GM12875 (cell line): ENCODE measurements around the gene ST3GAL2.

Experiments
- H3K4me3 ChIP-seq: one replicate; pipeline ENCODE4 v1.5.1; 2011; ENCODE audit warnings: low read depth, low read length, control low read depth
- TF ChIP-seq, protein P1 (sequence below): IDR thresholded peaks from 2 replicates; pipeline ENCODE4 v1.5.1; 2011; ENCODE audit warnings: low read depth, mild to moderate bottlenecking, control low read depth, inconsistent platforms, low read length, moderate library complexity, borderline replicate concordance; ENCODE audit not compliant: insufficient read depth

Gene ST3GAL2

DNA sequence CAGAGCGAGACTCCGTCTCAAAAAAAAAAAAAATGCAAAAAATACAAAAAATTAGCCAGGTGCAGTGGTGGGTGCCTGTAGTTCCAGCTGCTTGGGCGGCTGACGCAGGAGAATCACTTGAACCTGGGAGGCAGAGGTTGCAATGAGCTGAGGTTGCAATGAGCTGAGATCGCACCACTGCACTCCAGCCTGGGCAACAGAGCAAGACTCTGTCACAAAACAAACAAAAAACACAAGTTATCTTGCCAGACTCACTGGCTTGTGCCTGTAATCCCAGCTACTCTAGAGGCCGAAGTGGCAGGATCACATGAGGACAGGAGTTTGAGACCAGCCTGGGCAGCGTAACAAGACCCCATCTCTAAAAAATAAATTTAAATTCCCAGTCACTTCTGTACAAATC lies 3.4 kb upstream of the ST3GAL2 start:
- TF ChIP-seq, protein P1, sequence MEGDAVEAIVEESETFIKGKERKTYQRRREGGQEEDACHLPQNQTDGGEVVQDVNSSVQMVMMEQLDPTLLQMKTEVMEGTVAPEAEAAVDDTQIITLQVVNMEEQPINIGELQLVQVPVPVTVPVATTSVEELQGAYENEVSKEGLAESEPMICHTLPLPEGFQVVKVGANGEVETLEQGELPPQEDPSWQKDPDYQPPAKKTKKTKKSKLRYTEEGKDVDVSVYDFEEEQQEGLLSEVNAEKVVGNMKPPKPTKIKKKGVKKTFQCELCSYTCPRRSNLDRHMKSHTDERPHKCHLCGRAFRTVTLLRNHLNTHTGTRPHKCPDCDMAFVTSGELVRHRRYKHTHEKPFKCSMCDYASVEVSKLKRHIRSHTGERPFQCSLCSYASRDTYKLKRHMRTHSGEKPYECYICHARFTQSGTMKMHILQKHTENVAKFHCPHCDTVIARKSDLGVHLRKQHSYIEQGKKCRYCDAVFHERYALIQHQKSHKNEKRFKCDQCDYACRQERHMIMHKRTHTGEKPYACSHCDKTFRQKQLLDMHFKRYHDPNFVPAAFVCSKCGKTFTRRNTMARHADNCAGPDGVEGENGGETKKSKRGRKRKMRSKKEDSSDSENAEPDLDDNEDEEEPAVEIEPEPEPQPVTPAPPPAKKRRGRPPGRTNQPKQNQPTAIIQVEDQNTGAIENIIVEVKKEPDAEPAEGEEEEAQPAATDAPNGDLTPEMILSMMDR = no peak
- H3K4me3 ChIP-seq = no peak overlapping the region

DNA sequence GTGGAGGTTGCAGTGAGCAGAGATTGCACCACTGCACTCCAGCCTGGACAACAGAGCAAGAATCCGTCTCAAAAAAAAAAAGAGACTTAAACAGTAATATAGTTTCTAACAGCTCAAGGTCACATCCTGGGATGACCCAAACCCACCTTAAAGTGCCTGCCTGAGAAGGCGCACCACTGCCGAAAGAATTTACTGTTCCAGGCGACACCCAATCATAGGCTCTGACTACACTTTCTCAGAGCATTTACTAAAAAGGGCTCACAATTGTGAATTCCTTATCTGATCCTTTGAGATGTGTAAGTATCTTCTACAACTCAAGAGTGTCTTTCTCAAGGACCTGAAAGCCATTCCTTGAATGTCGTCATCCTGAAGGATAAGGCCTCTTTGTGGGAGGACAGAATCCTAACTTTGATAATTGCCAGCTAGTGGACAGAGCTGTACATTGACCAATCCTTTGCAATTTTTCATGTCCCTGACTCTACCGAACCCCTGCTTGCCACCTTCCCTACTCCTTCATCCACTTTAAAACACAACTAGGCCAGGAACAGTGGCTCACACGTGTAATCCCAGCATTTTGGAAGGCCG lies 2.6 kb upstream of the ST3GAL2 start:
- TF ChIP-seq, protein P1 = no peak
- H3K4me3 ChIP-seq = no peak overlapping the region

GRCh38 chr16:70440009-70440692 lies 1.3 kb upstream of the ST3GAL2 start:
- TF ChIP-seq, protein P1 = no peak
- no peak overlapping the region for H3K4me3 ChIP-seq

- H3K4me3 ChIP-seq = peak overlapping the region; percentile 95
- TF ChIP-seq, protein P1 = no peak
Measured at GRCh38 chr16:70438585-70438968, 323 bp downstream of the ST3GAL2 start.

DNA sequence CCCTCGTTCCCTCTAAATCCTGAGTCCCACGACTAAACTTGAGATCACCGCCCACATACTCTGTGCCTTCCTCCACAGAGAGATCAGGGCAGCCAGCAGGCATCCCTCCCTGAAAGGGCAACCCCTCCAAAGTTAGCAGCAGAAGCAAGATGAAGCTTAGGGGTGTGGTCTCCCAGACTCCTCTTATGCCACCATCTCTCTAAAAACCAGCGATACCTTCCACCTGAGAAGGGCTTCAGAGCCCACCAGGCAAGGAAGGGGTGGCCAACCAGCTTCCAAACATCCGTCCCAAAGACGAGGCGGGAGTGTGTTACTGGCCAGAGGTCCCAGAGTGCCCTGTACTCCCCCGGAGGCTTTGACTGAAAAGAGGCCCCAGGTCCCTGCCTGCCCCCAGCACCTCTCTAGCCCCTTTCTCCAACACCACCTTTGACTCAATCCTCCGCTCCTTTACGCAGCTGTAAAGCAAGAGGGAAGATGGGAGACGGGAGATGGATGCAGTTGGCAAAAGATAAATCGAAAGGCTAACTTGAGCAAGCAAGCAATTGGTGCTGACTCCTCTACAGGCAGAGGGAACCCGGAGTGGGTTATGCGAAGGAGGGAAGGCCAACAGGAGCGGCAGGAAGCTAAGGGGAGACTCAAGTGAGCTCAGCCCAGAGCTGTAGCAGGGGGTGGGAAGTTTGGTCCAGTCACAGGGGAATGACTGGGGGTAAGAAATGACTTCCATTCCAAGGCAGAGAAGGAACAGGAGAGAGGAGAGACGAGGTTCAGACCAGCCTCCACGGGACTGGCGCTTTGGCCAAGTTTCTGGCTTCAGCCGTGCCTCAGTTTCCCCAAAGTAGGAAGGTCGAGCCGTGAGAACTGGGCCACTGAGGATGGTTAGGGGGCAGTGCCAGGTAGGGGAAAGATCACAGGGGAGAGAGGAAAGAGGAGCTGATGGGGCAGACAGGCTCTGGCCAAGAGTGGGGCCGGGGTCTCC lies 1.0 kb downstream of the ST3GAL2 start:
- H3K4me3 ChIP-seq = peak overlapping the region; percentile 95
- TF ChIP-seq, protein P1 = no peak

GRCh38 chr16:70437017-70437581 lies 1.8 kb downstream of the ST3GAL2 start:
- TF ChIP-seq, protein P1 = no peak
- peak overlapping the region; percentile 95 for H3K4me3 ChIP-seq
